RWPE1 (cell line): ENCODE results near the gene ITGA2B.

ENCODE experiments used
- CTCF ChIA-PET: fragments of 350-600 bp; sonication (Branson Sonifier 250); formaldehyde crosslinking; extraction: SDS; loops from one replicate; lab custom pipeline; 2021; lab: Yijun Ruan, JAX
- POLR2A ChIA-PET: fragments of 400-600 bp; formaldehyde crosslinking; extraction: SDS; loops from one replicate; lab custom pipeline; 2020; ENCODE audit warnings: antibody characterized with exemption; ENCODE audit not compliant: low non-redundant PET; lab: Yijun Ruan, JAX
- DNase-seq: peaks from one replicate; pipeline ENCODE4 v3.0.0; 2012; ENCODE audit warnings: low spot score
- H3K27ac ChIP-seq: fragments of 450-650 bp; 2 replicates; pipeline ENCODE4 v1.5.1; 2017
- TF ChIP-seq, protein P1 (sequence below): fragments of 450-650 bp; conservative IDR thresholded peaks from 2 replicates; pipeline ENCODE4 v1.5.1; 2017; ENCODE audit warnings: low read depth, mild to moderate bottlenecking

Gene ITGA2B

DNA sequence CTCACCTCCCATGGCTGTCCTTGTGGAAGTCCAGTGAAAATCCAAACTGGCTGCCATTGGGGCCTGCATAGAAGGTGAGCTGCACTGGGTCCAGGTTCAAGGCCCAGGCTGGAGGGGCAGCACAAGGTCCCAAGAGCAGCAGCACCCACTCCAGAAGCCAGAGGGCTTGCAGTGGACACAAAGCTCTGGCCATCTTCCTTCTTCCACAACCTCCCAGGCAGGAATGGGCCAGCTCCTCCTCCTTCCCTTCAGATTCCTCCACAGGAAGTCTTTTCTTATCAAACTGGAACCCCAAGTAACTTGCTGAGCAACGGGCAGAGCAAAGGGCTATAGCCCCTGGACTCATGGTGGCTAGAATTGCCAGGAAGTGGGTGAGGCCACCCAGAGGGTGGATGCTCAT, at the start of gene ITGA2B:
Gene ITGA2B (minus strand): TSS at position 369 of the 400 bp plus-strand sequence. CDS start 176 bp downstream, at position 193.
- CTCF ChIA-PET, result no interaction called here
- DNase-seq, result no peak
- TF ChIP-seq, protein P1, sequence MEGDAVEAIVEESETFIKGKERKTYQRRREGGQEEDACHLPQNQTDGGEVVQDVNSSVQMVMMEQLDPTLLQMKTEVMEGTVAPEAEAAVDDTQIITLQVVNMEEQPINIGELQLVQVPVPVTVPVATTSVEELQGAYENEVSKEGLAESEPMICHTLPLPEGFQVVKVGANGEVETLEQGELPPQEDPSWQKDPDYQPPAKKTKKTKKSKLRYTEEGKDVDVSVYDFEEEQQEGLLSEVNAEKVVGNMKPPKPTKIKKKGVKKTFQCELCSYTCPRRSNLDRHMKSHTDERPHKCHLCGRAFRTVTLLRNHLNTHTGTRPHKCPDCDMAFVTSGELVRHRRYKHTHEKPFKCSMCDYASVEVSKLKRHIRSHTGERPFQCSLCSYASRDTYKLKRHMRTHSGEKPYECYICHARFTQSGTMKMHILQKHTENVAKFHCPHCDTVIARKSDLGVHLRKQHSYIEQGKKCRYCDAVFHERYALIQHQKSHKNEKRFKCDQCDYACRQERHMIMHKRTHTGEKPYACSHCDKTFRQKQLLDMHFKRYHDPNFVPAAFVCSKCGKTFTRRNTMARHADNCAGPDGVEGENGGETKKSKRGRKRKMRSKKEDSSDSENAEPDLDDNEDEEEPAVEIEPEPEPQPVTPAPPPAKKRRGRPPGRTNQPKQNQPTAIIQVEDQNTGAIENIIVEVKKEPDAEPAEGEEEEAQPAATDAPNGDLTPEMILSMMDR, result no peak
- POLR2A ChIA-PET, result no interaction called here
- no peak within 1 kb of the TSS for H3K27ac ChIP-seq

DNA sequence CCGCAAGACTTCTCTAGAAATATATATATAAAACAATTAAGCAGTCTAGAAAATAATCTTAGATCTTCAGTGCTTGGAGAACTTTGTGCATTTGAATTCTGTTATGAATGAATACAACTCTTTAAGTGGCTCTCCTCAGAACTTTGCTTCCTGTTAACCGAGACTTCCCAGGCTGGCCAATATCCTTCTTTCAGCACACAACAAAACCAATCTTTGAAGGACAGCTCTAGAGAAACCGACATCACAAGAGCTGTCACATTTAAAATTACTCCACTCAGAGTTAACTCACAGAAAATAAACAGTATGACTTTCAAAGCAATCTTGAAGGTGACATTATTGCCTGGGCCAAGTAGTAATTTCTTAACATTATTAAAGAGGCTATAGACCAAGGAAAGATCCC, 49.7 kb upstream of the ITGA2B start:
- H3K27ac ChIP-seq, result no peak overlapping the region
- TF ChIP-seq, protein P1, result no peak
- ChIA-PET CTCF (interaction anchor here (0.6 kb wide), 1 partner anchor 266 kb away, joined by 3 read pairs; no protein-coding TSS in a partner anchor), POLR2A (no interaction called here)
- DNase-seq, result no peak

DNA sequence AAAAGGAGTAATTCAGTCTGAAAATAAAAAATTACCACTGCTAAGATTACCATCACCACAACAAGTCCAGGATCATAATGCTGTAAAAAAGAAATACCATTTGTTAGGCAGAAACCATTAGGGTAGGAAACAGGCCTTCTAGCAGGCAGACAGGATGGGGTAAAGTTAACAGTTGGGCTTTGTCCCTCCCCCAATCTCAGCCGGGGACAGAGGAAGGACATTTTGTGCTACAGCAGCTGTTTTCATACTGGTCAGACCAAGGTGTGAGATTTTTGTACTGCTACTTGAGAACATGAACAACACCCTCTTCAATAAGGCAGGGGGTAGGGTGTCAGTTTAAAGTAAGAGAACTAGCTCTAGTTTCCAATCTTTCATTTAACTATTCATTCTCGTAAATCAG, 49.2 kb upstream of the ITGA2B start:
- CTCF ChIA-PET, result no interaction called here

DNA sequence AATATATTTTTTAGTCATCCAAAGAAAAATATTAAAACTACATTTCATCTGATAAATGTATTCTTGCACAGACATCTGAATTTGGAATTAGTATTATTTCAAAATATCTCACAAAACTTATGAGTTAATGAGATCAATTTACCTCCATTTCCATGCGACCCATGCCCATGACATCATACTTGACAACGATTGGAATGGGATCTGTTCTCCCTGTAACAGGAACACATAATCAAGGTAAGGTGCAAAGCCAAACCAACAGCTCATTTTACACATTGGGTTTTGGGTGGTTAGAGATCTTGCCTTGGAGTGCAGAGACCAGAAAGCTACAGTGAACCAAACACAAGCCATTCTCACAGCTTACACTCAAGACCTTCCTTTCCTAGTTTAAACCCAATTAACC, 46.9 kb upstream of the ITGA2B start:
- POLR2A ChIA-PET, result no interaction called here
- DNase-seq, result no peak
- CTCF ChIA-PET, result no interaction called here
- H3K27ac ChIP-seq, result no peak overlapping the region
- TF ChIP-seq, protein P1, result no peak

More for the DNA sequence above, 49.2 kb upstream of the ITGA2B start:
- POLR2A ChIA-PET, result no interaction called here
- H3K27ac ChIP-seq, result no peak overlapping the region
- TF ChIP-seq, protein P1, result no peak
- DNase-seq, result no peak

DNA sequence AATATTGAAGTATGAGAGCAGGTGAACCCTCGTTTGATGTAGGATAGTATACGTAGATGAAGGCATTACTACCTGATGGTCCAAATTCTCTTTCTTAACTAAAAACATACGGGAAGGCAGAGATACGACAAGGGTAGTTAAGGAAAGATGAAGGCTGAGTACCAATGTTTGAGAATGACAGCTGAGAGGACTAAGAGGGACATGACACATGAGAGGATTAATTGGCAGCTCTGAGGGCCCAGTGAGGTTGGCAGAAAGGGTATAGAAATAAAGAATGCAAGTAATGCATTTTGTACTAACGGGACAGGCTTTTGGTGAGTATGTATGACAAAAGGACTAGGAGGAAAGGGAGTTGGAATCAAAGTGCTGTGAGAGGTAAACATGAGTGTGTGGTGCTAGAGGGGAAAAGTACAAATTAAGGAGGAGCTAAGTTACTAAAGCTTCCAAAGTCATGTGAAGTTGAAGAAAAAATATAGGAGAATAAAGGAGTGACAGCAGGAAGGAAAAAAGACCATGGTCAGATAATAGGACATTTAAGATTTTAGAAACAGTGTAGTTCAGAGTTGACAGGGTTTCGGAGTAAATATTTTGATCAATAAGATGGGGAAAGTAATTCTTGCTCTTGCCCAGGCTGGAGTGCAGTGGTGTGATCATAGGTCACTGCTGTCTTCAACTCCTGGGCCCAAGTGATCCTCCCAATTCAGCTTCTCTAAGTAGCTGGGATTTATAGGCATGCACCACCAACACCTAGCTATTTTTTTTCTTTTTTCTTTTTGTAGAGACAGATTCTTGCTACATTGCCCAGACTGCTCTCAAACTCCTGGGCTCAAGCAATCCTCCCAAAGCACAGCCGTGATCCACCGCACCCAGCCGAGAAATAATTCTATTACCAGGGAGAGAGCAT, 43.1 kb upstream of the ITGA2B start:
- H3K27ac ChIP-seq, result no peak overlapping the region
- POLR2A ChIA-PET, result no interaction called here
- TF ChIP-seq, protein P1, result no peak
- DNase-seq, result no peak
- CTCF ChIA-PET, result no interaction called here

DNA sequence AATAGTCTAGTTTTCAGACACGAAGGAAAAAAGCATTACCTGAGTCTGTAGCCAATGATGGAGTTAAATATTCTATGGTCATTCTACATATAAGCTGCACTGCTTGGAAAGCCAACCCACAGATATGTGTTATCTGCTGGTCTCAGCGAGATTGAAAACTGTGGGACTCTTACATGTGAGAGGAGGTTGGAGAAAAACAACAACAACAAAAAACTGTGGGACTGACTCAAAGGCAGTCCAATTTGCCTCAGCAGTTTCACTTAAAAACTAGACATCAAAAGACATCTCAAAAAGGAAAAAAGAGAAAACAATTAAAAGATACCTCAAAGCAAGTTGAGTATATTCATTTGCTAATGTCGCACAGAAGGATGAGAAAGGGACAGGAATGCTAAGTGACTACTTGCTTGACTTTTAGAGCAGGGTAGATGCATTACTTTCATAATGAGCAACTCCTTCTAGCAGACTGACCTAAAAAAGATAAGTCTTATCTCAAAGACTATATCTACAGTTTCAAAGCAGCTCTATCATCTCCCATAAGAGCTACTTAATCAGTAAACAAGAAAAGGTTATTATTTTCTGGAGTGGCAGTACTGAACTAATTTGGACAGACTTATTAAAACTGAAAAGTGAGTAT, 35.5 kb upstream of the ITGA2B start:
- H3K27ac ChIP-seq, result no peak overlapping the region
- no peak for DNase-seq
- TF ChIP-seq, protein P1, result no peak
- POLR2A ChIA-PET, result no interaction called here
- CTCF ChIA-PET, result no interaction called here
